ENCODE data around the gene RMRP.

DNA sequence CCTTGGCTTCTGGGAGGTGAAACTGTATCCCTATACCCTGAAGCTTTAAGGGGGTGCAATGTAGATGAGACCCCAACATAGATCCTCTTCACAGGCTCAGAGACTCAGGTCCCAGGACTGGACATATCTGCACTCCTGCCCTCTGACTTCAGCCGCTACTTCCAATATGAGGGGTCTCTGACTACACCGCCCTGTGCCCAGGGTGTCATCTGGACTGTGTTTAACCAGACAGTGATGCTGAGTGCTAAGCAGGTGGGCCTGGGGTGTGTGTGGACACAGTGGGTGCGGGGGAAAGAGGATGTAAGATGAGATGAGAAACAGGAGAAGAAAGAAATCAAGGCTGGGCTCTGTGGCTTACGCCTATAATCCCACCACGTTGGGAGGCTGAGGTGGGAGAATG is 21.3 kb upstream of the RMRP start:
- TF ChIP-seq, protein P1, sequence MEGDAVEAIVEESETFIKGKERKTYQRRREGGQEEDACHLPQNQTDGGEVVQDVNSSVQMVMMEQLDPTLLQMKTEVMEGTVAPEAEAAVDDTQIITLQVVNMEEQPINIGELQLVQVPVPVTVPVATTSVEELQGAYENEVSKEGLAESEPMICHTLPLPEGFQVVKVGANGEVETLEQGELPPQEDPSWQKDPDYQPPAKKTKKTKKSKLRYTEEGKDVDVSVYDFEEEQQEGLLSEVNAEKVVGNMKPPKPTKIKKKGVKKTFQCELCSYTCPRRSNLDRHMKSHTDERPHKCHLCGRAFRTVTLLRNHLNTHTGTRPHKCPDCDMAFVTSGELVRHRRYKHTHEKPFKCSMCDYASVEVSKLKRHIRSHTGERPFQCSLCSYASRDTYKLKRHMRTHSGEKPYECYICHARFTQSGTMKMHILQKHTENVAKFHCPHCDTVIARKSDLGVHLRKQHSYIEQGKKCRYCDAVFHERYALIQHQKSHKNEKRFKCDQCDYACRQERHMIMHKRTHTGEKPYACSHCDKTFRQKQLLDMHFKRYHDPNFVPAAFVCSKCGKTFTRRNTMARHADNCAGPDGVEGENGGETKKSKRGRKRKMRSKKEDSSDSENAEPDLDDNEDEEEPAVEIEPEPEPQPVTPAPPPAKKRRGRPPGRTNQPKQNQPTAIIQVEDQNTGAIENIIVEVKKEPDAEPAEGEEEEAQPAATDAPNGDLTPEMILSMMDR (IDR thresholded peaks at IDR 0.05), result no peak
- TF ChIP-seq EP300 (IDR thresholded peaks at IDR 0.05), result no peak
- no peak for TF ChIP-seq POLR2AphosphoS5 (IDR thresholded peaks at IDR 0.05)

All from suprapubic skin (tissue), 4 donors.